GM23338 (cell line): ENCODE results near the gene GASK1B. TPM values are rescaled to one million over a fixed set of nuclear protein-coding genes. Genes with fewer than 3 reads are reported as not detected.

ENCODE experiments used
- ATAC-seq: fragments of 200-7000 bp; cut with Tn5 transposase; 3 replicates; pipeline ENCODE4 v1.9.1; 2020
- DNase-seq: peaks from one replicate; pipeline ENCODE4 v3.0.0-alpha.2; 2015; ENCODE audit warnings: low spot score
- H2AFZ ChIP-seq: fragments of 200-600 bp; sonication (generic); 2 replicates; pipeline ENCODE4 v1.8.0; 2016; ENCODE audit warnings: antibody characterized with exemption, mild to moderate bottlenecking, moderate library complexity
- H3F3A ChIP-seq: fragments of 200-600 bp; sonication (generic); replicated peaks from 2 replicates; pipeline ENCODE4 v1.8.0; 2017; ENCODE audit warnings: antibody characterized with exemption, mixed run types, low read depth
- H3K27ac ChIP-seq: fragments of 200-600 bp; sonication (generic); 2 replicates; pipeline ENCODE4 v1.6.1; 2016; ENCODE audit warnings: low read depth
- H3K27me3 ChIP-seq: fragments of 200-600 bp; sonication (generic); 2 replicates; pipeline ENCODE4 v1.8.0; 2016; ENCODE audit warnings: mild to moderate bottlenecking, mixed run types, moderate library complexity; ENCODE audit not compliant: insufficient read depth
- H3K36me3 ChIP-seq: fragments of 200-600 bp; sonication (generic); 2 replicates; pipeline ENCODE4 v1.8.0; 2016; ENCODE audit warnings: mild to moderate bottlenecking; ENCODE audit not compliant: insufficient read depth
- H3K4me1 ChIP-seq: fragments of 200-600 bp; sonication (generic); 2 replicates; pipeline ENCODE4 v1.8.0; 2016; ENCODE audit warnings: mild to moderate bottlenecking, moderate library complexity; ENCODE audit not compliant: insufficient read depth
- H3K4me2 ChIP-seq: fragments of 200-600 bp; sonication (generic); 2 replicates; pipeline ENCODE4 v1.7.1; 2017; ENCODE audit warnings: mixed run types
- H3K4me3 ChIP-seq: fragments of 200-600 bp; sonication (generic); 2 replicates; pipeline ENCODE4 v1.6.1; 2016; ENCODE audit warnings: mixed run types
- H3K79me2 ChIP-seq: fragments of 200-600 bp; sonication (generic); replicated peaks from 2 replicates; pipeline ENCODE4 v1.8.0; 2017; ENCODE audit warnings: mild to moderate bottlenecking; ENCODE audit not compliant: insufficient read depth
- H3K9me2 ChIP-seq: fragments of 200-600 bp; sonication (generic); 2 replicates; pipeline ENCODE4 v1.8.0; 2017; ENCODE audit not compliant: insufficient read depth
- H4K20me1 ChIP-seq: fragments of 200-600 bp; sonication (generic); replicated peaks from 2 replicates; pipeline ENCODE4 v1.8.0; 2017; ENCODE audit warnings: mild to moderate bottlenecking; ENCODE audit not compliant: insufficient read depth
- H3K27ac Mint-ChIP-seq: 2 replicates; pipeline ENCODE4 v1.8.0; 2020; ENCODE audit warnings: inconsistent platforms, mild to moderate bottlenecking, moderate library complexity, mixed read lengths
- H3K27me3 Mint-ChIP-seq: 3 replicates; pipeline ENCODE4 v1.8.0; 2022; ENCODE audit warnings: low read depth, mild to moderate bottlenecking, moderate library complexity, mixed read lengths, inconsistent platforms; ENCODE audit not compliant: insufficient read depth, poor library complexity
- H3K36me3 Mint-ChIP-seq: 3 replicates; pipeline ENCODE4 v1.8.0; 2021; ENCODE audit warnings: low read depth, mild to moderate bottlenecking, inconsistent platforms, moderate library complexity, mixed read lengths
- H3K4me1 Mint-ChIP-seq: 3 replicates; pipeline ENCODE4 v1.8.0; 2020; ENCODE audit warnings: mild to moderate bottlenecking, inconsistent platforms, mixed read lengths
- H3K4me3 Mint-ChIP-seq: 3 replicates; pipeline ENCODE4 v1.8.0; 2021; ENCODE audit warnings: moderate library complexity, mild to moderate bottlenecking, inconsistent platforms, mixed read lengths
- H3K9me3 Mint-ChIP-seq: 3 replicates; pipeline ENCODE4 v1.8.0; 2020; ENCODE audit warnings: moderate library complexity, mild to moderate bottlenecking, inconsistent platforms, mixed read lengths
- CREB1 ChIP-seq: fragments of 250-450 bp; sonication (Bioruptor Pico); IDR thresholded peaks from 2 replicates; pipeline ENCODE4 v1.5.0; 2020; ENCODE audit warnings: low read depth, mild to moderate bottlenecking, moderate library complexity
- CTCF ChIP-seq, 2 experiments: fragments of 200-600 bp in 1 of 2; sonication (generic) in 1 of 2; conservative IDR thresholded peaks; 2 replicates each; pipeline versions ENCODE4 v1.5.1 to v1.6.1; 2016 to 2017; ENCODE audit warnings: antibody characterized with exemption in 2 of 2, low read depth in 2 of 2, mild to moderate bottlenecking in 2 of 2, moderate library complexity in 1 of 2
- ETS1 ChIP-seq: IDR thresholded peaks from 2 replicates; pipeline ENCODE4 v1.6.1; 2016; ENCODE audit warnings: antibody characterized with exemption
- EZH2 ChIP-seq: fragments of 200-600 bp; sonication (generic); IDR thresholded peaks from one replicate; pipeline ENCODE4 v1.8.0; 2017; ENCODE audit warnings: antibody characterized with exemption, mild to moderate bottlenecking, low read depth; ENCODE audit not compliant: unreplicated experiment
- EZH2phosphoT487 ChIP-seq: fragments of 200-600 bp; sonication (generic); IDR thresholded peaks from one replicate; pipeline ENCODE4 v1.8.1; 2018; ENCODE audit warnings: antibody characterized with exemption; ENCODE audit not compliant: unreplicated experiment
- JUNB ChIP-seq: IDR thresholded peaks from one replicate; pipeline ENCODE4 v1.6.1; 2016; ENCODE audit warnings: antibody characterized with exemption; ENCODE audit not compliant: unreplicated experiment
- NANOG ChIP-seq: IDR thresholded peaks from 2 replicates; pipeline ENCODE4 v1.6.1; 2016; ENCODE audit warnings: antibody characterized with exemption, borderline replicate concordance
- POLR2AphosphoS5 ChIP-seq: IDR thresholded peaks from 2 replicates; pipeline ENCODE4 v1.6.1; 2016; ENCODE audit warnings: antibody characterized with exemption, low read depth
- REST ChIP-seq: IDR thresholded peaks from one replicate; pipeline ENCODE4 v1.6.1; 2018; ENCODE audit warnings: antibody characterized with exemption; ENCODE audit not compliant: unreplicated experiment
- STAT1 ChIP-seq: IDR thresholded peaks from one replicate; pipeline ENCODE4 v1.6.1; 2016; ENCODE audit warnings: antibody characterized with exemption; ENCODE audit not compliant: unreplicated experiment
- ZNF114 ChIP-seq: fragments of 250-450 bp; sonication (Bioruptor Pico); IDR thresholded peaks from 2 replicates; pipeline ENCODE4 v1.5.0; 2020; ENCODE audit warnings: mild to moderate bottlenecking, moderate library complexity
- ZNF331 ChIP-seq: fragments of 250-450 bp; sonication (Bioruptor Pico); IDR thresholded peaks from 2 replicates; pipeline ENCODE4 v1.5.0; 2020; ENCODE audit warnings: low read depth, mild to moderate bottlenecking, moderate library complexity
- polyA plus RNA-seq: library from polyadenylated mRNA; unstranded; fragments of >200 nt; fragmentation: Nextera tagmentation; extraction: Ambion mirVana; gene quantifications from 2 replicates; pipeline ENCODE4 v1.2.1, GENCODE V29; 2016
- total RNA-seq: library from RNA; depleted of rRNA; stranded (reverse); fragments of >200 nt; shearing (Covaris generic); gene quantifications from 2 replicates; pipeline ENCODE4 v1.2.3, GENCODE V29; 2014

The GASK1B gene
- total and polyA plus RNA-seq, 2 experiments from 2014 or later: not detected

GRCh38 chr4:158169931-158170690, 2.7 kb downstream of the GASK1B start (continued):
- TF ChIP-seq ZNF331 (no peak), ZNF114 (CRISPR knock-in tag) (no peak), EZH2 (no peak), NANOG (no peak), CREB1 (CRISPR knock-in tag) (no peak), CTCF (conservative IDR thresholded peaks at IDR 0.05; ENCODE audit: low read depth in 2 of 2) (no peak), ETS1 (no peak), EZH2phosphoT487 (no peak), JUNB (no peak), REST (no peak), STAT1 (no peak)

- Histone ChIP-seq H4K20me1 (no peaks in the 10 kb centered on the region), H3K9me2 (no peaks in the 10 kb centered on the region), H3K79me2 (no peaks in the 10 kb centered on the region), H3K36me3 (no peaks in the 10 kb centered on the region), H2AFZ (no peak overlapping the region), H3K4me1 (no peaks in the 10 kb centered on the region), H3K4me2 (no peak overlapping the region), H3K27me3 (no peaks in the 10 kb centered on the region), H3F3A (no peaks in the 10 kb centered on the region), H3K4me3 (no peak overlapping the region), H3K27ac (no peak overlapping the region)
- peaks cover 2% of the 10 kb centered on the region for H3K27me3 Mint-ChIP-seq
- TF ChIP-seq POLR2AphosphoS5: no peak
- TF ChIP-seq ETS1: no peak
- no peak for TF ChIP-seq EZH2
- TF ChIP-seq ZNF114 (CRISPR knock-in tag): no peak
- no peak for TF ChIP-seq CTCF (conservative IDR thresholded peaks at IDR 0.05; ENCODE audit: low read depth in 2 of 2)
- TF ChIP-seq REST: no peak
- TF ChIP-seq NANOG: no peak
- H3K27ac Mint-ChIP-seq: no peak overlapping the region
- DNase-seq (no peak), ATAC-seq (no peak)
- no peaks in the 10 kb centered on the region for H3K9me3 Mint-ChIP-seq
- H3K4me1 Mint-ChIP-seq: peaks cover 6% of the 10 kb centered on the region
- no peaks in the 10 kb centered on the region for H3K36me3 Mint-ChIP-seq
- H3K4me3 Mint-ChIP-seq: no peak overlapping the region
These were observed 3.3 kb downstream of the GASK1B start for GRCh38 chr4:158169506-158169905.
